G401.6 (cell line): ENCODE data around the gene PDLIM5.
"Not testable (repeated sequence)": the region's sequence is repeated elsewhere in the genome, so short reads cannot be mapped to it uniquely, and the experiment has no call there.

Source experiments
- FAIRE-seq: peaks from 2 replicates; lab custom pipeline; 2012; peaks lifted over from hg19 to GRCh38; lab: Jason Lieb, UNC

The PDLIM5 gene

GRCh38 chr4:94451695-94452475 lies at the start of gene PDLIM5:
PDLIM5 (plus strand) TSS chr4:94451942; CDS start chr4:94455289, 3,347 bp downstream.
- no peak for FAIRE-seq

- FAIRE-seq, result not testable (repeated sequence)
These were observed 49.3 kb upstream of the PDLIM5 start for GRCh38 chr4:94402439-94402838.

- no peak for FAIRE-seq
These were observed 48.0 kb upstream of the PDLIM5 start for GRCh38 chr4:94403751-94404150.

GRCh38 chr4:94406668-94407437 lies 44.9 kb upstream of the PDLIM5 start:
- FAIRE-seq, result peak; percentile 91

- no peak for FAIRE-seq
These were observed 43.9 kb upstream of the PDLIM5 start for GRCh38 chr4:94407846-94408245.

GRCh38 chr4:94408549-94409374 lies 43.0 kb upstream of the PDLIM5 start:
- FAIRE-seq, result no peak

- FAIRE-seq, result no peak
These were observed 42.4 kb upstream of the PDLIM5 start for GRCh38 chr4:94409375-94409679.

- FAIRE-seq, result no peak
These were observed 41.8 kb upstream of the PDLIM5 start for GRCh38 chr4:94409962-94410361.

- no peak for FAIRE-seq
These were observed 41.0 kb upstream of the PDLIM5 start for GRCh38 chr4:94410678-94411206.

- no peak for FAIRE-seq
These were observed 40.4 kb upstream of the PDLIM5 start for GRCh38 chr4:94411296-94411695.

GRCh38 chr4:94412019-94412657 lies 39.6 kb upstream of the PDLIM5 start:
- FAIRE-seq, result no peak

GRCh38 chr4:94412658-94413038 lies 39.1 kb upstream of the PDLIM5 start:
- no peak for FAIRE-seq

- no peak for FAIRE-seq
These were observed 38.5 kb upstream of the PDLIM5 start for GRCh38 chr4:94413085-94413840.

- no peak for FAIRE-seq
These were observed 36.8 kb upstream of the PDLIM5 start for GRCh38 chr4:94414907-94415306.

- no peak for FAIRE-seq
These were observed 36.3 kb upstream of the PDLIM5 start for GRCh38 chr4:94415448-94415847.

- FAIRE-seq, result no peak
These were observed 35.4 kb upstream of the PDLIM5 start for GRCh38 chr4:94416335-94416734.

GRCh38 chr4:94416981-94417380 lies 34.8 kb upstream of the PDLIM5 start:
- FAIRE-seq, result no peak

- no peak for FAIRE-seq
These were observed 32.2 kb upstream of the PDLIM5 start for GRCh38 chr4:94419549-94419948.

- FAIRE-seq, result no peak
These were observed 31.8 kb upstream of the PDLIM5 start for GRCh38 chr4:94419956-94420355.

GRCh38 chr4:94420356-94420755 lies 31.4 kb upstream of the PDLIM5 start:
- no peak for FAIRE-seq

GRCh38 chr4:94426783-94427182 lies 25.0 kb upstream of the PDLIM5 start:
- FAIRE-seq, result no peak
